Stimulated activated CD4-positive, alpha-beta T cell treated with anti-CD3 and anti-CD28 coated beads, Interleukin-1b, Interleukin-23, amount 100 ng/mL, for 24 hours (primary cell): Measurements from ENCODE around the gene ATG5.
A peak's percentile ranks its signal among the peaks of the same experiment; 100 is the strongest.

Source experiments
- DNase-seq, 4 experiments: peaks; one replicate each; pipeline ENCODE4 v3.0.0-alpha.2; 2020; ENCODE audit warnings: low read depth in 4 of 4, low spot score in 1 of 4

Gene ATG5

DNA sequence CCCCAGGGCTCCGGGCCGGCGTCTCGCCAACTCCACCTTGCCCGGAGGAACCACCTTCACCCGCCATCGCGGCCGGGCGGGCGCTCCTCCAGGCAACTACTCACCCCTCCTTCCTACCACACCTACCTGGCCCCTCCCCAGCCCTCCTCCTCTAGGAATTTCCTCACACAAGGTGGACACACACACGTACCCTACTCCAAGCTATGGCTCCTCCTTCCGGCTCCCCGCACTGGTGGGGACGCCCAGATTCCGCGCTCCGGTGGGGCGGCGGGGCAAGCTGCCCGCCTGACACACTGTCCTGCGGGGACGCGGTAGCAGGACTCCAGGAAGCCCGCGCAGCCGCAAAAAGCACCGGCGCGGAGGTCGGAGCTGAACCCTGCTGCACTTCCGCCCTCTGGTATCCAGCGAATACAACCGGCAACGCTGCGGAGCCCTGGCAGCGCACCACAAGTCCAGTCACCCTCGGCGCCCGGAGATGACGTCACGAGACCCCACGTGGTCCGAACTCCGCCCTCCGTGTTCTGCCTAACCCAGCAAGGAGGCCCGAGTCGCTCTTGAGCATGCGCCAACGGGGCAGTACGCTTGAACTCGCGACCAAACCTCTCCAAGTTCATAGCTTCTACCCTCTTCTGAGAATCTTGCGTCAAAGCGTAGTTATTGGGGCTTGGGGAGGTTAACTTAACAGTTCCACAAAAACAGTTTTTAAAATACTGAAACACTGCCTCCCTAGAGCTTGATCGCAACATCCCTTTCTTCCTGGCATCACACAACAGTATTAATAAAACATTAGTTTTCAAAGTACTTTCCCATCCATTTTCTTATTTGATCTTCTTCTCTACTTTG is at the start of gene ATG5:
TSS of gene ATG5 (minus strand) at position 425 of the 843 bp plus-strand sequence. CDS start 9,552 bp downstream, outside the sequence.
- DNase-seq = peak; percentile 99 to 100 (median 100)

DNA sequence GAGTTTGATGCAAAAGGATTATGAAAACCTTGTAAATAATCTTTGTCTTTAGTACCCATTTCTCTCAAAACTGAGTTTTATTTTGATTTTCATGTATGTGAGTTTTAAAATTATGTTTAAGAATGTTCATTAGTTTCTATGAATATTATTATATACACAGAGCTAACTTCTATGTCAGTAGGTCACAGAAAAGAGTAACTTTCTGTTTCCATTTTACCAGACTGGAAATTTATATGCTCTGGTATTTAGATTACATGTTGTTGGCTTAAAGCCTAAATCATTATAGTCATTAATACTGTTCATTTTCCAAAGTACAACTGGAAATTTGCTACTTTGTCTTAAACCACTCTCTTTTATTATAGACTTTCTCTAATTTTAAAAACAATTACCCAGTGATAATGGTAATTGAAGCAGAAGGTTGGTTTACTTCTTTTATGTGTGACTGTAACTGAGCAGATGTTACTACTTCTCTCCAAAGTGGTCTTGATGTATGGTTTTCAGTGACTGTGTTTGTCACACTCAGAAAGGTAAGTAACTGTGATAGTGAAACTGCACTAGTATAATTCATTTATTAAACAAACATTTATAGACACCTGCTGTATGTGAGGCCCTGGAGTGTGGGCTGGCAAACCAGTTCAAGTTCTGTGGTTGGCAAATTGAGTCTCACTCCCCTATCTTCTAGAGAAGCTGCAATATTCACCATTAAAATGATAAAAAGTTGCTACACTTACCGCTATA is 48.1 kb upstream of the ATG5 start:
- DNase-seq = no peak

DNA sequence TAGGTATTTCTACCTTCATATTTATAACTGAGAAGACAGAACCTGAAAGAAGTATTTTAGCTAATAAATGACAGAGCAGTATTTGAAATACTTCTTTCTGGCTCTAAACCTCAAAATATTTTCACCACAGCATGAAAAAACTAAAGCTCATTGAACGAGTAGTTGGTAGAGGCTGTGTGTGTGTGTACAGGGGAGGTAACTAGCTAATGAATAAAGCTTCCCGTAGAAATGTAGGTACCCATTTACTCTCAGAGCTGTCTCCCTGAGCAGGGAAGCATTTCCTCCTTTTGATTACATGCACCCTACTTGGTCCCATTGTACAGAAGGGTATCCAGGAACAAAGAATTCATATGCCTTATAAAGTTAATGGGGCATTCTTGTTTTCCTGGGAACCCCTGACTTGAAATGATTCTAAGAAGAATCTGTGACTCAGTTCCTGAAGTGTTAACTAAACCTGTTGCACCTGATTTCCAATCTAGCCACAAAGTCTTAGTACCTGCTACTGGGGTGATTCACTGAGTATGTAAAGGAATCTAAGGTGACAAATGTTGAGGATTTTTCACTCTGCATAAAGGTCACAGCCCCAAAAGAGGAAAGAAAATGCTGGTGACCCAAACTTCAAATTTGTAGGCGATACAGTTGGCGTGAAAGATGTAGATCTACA is 47.4 kb upstream of the ATG5 start:
- no peak for DNase-seq

DNA sequence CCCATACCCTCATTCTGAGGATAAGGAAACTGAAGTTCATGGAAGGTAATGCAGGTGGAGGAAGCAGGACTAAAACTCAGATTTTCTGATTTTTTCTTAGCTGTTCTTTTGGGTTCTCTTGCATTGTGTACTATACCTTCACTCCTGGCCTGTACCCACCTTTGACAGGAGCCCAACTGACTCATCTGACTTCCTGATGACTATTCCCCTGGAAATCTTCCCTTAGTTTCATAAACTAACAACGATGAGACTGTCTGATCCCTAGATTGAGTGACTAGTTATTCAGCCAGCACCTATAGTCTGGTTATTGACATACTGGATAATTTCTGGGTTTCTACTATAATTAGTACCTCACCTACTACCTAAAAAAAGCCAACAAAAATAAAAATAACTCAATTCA is 45.1 kb upstream of the ATG5 start:
- DNase-seq = no peak

DNA sequence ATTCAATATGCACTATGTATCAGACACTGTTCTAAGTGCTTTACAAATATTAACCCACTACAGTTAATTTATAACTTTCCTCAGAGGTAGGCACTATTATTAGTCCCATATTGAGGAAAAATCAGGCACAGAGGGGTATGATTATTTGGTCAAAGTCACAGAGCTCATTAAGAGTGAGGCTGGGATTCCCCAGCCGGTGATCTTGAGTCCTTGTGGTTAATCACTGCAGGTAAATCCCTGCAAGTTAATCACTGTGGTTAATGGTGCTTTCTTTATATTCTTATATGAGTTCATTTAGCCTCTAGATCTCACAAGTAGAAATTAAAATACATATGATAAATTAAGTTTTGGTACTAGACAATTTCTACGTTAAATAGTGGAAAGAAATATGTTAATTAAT is 44.2 kb upstream of the ATG5 start:
- DNase-seq = no peak

DNA sequence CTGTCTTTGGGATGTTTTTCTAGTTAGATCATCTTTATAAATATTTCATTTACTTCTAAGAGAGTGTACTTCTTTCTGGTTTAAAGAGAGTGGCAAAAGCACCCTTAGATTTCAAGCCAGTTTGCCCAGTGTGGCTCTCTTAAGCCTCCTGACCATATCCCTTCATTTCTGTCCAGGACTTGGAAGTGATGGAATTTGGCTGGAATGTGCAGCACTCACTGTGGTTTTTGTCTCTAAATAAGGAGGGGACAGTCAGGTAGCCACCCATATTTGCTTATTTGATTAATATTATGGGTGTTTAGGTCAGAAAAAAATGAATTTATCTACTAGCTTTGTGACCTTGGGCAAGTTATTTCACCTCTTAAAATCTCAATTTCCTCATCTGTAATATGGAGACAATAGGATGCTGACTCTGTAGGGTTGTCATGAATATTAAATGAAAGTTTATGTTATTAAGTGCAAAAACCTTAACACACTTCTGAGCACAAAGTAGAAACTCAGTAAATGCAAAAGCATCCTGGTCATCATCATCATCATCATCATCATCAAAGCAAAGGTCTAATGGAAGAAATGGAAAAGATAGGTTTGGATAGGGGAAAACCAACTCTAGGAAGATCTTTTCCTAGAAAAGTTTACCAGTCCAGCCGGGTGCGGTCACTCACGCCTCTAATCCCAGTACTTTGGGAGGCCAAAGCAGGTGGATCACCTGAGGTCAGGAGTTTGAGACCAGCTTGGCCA is 38.0 kb upstream of the ATG5 start:
- no peak for DNase-seq

DNA sequence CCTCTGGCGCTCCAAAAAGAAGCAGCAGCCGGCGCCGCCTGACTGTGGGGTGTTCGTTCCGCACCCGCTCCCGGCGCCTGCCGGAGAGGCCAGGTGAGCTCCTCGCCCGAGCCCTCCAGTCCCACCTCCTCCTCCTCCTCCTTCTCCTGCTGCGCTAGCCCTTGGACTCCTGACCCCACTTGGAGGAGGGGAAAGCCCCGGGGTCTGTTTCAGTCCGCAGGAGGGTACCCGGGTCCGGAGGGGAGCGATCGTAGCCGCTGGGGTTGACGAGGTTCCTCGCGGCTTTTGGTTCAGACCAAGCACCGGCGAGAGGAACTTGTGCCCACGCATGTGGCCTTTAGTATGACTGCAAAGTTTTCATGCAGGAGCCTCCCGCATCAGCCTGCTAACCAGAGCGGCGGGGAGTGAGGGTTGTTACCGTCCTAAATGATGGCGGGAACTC is 35.5 kb upstream of the ATG5 start:
- peak in 2 of 4 experiments; percentile 4 for DNase-seq

DNA sequence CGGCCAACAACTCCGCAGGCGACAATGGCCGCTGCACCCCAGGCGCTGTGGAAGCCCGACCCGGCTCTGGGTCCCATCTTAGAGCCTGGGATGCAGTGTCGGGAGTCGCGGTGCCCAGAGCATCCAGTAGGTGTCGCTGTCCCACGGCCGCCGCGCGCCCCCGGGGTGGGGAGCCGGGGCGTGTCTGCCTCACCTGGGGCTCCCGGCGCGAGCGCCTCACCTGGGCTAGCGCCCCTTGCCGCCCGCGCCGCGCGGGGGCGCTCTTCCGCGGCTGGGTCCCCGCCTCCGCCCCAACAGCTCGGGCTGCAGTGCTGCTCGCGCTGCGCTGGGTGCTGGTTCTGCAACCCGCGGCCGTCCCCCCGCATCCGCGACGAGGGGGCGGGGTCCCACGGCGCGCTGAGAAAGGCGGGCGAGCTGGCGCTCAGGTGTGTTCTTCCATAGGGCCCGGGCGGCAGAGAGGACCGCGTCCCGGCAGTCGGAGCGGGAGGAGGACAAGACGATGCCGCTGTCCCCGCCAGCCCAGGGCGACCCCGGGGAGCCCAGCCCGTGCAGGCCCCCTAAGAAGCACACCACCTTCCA is 34.9 kb upstream of the ATG5 start, which contains the start of gene CRYBG1:
TSS of gene CRYBG1 (plus strand) at position 308 of the 579 bp plus-strand sequence. CDS start at position 500, 192 bp downstream.
- DNase-seq = peak; percentile 43 to 53 (median 46)

DNA sequence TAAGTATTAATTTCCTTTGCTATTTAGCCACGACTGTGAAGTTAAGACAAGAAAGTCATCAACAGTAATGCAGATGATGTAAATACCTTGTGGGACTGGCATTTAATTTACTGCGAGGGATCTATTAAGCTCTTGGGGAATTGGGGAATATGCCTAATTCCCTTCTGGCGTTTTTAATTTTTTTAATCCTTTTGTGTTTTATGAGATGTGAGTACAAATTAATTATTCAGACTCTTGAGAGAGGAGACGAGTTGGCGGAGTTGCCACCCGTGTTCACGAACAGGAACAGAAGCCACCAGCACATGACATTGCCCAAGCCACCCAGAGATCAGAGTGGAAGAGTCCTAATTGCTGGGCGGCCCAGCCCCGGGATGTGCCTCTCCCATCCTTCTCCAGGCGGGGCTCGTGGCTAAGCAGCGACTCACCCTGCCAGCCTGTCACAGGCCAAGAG is 34.4 kb upstream of the ATG5 start:
- DNase-seq = no peak

DNA sequence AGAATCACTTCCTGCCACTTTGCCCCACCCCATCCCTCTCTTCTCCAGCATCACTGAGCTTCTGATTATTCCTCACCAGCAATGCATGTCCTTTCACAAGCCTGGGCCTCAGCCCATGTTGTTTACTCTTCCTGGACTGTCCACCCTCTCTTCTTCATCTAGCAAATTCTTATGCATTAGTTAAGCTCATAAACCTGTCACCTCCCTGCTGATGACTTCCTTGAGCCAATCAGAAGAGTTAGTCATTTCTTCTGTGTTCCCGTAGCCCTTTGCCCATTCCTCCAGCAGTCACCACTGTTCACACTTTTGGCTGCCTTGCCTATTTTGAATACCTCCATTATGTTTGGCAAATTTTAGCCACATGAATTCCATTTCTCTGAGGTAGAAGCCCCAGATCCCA is 30.8 kb upstream of the ATG5 start:
- DNase-seq = no peak

DNA sequence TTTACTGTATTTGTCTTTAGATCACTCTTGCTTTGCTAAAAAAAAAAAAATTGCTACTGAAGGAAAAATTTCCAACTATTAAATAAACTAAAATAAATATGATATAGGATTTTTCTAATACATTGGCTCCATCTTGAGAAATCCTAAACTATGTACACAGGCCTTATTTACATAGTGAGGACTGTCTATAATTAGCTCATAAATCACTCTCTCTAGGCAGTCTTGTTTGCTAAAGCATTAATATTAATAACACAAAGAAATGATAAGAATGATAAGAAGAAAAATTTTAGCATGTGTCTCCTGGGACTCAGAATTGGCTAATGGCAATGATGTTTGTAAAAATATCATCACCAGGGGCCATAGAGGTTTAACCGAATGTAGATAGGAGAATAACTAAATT is 21.7 kb upstream of the ATG5 start:
- no peak for DNase-seq

DNA sequence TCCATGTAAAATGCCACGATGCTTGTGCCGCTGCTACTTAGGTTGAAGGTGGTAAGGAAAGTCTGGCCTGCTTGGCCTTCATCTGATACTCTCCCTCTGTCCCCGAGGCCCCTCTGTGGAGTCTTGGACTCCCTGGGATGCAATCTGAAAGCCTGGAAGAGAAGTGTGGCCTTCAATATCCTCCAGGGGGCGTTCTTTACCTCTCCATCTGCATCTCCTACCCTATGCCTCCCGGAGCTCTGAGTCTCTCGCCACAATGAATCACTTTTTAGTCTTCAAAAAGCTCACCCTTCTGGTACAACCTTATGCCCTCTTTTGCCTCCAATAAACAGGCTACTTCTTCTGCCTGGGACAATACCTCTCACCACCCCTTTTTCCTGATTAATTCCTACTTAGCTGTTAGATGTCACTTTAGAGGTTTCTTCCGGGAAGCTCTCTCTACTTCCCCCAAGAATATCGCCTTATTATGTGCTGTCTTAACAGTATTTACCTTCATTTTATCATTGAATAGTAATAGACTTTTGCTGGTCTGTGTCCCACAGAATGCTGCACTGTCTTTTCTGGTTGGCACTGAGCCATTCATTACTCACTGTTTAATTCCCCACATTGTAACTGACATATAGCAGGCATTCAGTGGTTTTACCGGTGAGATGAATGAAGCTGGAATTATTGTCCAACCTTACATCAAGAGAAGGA is 13.9 kb upstream of the ATG5 start:
- DNase-seq = no peak

DNA sequence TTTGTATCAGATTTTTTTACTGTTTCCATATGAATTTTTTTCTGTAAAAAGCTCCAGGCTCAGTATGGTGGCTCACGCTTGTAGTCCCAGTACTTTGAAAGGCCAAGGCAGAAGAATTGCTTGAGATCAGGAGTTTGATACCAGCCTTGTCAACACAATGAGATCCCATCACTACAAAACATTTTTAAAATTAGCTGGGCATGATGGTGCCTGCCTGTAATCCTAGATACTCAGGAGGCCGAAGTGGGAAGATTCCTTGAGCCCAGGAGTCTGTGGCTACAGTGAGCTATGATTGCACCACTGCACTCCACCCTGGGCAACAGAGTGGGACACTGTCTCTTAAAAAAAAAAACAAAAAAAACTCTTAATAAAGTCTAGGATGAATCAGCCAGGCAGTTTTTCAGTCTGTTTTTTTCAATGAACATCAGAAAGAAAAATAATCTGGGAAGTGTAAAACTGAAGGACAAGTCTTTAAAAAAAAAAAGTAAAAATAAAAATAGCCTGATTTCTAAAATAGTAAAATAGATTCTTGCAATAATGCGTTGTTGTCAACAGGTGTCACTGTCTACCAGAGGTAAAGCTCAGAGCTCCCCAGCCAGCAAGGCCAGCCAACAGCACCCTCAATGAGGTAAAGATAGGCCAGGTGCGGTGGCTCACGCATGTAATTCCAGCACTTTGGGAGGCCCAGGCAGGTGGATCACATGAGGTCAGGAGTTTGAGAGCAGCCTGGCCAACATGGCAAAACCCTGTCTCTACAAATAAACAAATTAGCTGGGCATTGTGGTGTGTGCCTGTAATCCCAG is 9.3 kb upstream of the ATG5 start:
- DNase-seq = peak in 3 of 4 experiments; percentile 11 to 24 (median 14)

DNA sequence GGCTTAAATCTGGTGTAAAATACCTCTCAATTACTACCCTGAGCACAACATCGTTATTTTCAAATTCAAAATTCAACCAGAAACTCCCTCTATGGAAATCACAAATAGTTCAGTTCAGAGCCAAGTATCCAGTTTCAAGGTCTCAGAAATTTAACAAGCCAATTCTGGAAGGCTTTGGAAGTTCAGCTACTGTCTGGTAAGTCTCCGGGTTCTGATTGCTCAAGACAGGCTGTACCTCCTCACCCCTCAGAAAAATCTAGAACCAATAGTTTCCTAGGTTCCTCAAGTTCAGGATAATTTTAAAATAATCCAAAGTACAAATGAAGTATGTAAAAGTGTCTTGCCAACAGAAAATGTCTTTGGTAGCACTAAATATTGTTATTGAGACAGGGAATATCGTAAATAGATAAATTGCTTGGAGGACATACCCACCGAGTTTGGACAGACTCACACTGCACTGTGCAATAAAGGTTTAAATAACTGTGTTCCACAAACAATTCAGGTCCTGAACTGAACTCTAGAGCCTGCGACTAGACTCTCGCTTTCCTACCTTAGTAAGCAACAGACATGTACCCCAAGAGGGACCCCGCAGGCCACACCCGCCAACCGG is 729 bp downstream of the ATG5 start:
- DNase-seq = no peak

DNA sequence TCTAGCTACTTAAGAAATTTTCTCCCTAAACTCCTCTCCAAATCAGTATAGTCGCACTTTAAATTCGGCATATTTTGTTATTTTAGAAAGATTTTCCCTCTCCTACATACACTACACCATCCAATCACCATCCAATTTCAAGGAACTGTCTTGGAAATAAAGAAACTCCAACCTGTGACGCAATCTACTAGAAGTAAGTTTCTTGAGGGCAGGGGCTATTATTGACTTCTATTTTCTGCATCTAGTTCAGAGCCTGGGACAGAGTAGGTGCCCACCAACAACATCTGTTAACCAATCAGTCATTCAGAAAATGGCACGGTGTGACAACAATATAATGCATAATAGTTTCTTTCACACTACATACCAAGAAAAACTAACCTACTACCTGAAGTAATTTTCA is 3.6 kb downstream of the ATG5 start:
- no peak for DNase-seq

DNA sequence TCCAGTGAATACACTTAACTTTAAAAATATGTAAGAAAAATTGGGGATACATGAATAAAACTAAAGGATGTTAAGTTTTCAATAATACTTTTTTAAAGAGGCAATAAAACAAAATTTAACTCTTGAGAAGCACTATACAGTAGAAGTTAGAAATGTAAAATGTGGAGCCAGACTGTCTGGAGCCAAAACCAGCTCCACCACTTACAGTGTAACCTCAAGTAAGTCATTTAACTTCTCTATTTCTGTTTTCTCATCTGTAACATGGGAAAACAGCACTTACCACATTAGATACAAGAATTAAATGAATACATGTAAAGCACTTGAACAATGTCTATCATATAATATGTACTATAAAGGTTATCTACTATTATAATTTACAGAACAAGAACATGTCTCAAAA is 6.7 kb downstream of the ATG5 start:
- no peak for DNase-seq

DNA sequence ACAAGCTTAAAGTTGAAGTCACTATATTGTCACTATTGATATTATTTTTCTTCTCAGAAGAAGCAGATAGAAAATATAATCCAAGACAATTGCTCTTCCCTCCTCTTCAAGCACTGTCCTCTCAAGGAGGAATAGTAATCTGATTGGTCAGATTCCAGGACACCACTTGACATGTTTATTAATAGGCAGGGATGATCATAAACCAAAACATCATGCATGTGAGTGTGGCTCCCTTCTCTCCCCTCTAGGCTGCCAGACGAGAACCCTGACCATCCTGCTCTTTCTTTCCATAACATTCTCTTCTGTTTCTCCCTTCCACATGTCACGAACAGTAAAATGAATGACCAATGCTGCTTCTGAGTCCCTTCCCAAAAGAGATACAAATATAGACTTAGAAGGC is 7.5 kb downstream of the ATG5 start:
- DNase-seq = no peak

DNA sequence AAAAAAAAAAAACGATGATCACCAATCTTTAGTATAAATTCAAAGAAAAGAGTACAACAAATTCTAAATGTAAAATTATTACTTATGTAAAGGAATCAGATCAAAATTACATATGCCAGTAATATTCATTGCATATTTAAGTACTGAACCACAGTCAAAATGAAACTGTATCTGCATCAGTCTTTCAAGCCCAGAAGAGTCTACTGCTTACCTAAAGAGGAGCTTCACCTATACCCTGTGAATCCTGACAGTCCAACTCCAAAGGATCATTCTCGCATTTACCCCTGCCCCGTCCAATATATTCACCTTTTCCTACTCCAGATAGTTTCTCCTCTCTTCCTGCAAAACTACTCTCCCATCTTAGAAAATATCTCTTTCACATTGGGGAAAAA is 9.2 kb downstream of the ATG5 start:
- no peak for DNase-seq
